HEK293 (cell line): ENCODE measurements around the gene PTPN6.
A peak's percentile ranks its signal among the peaks of the same experiment; 100 is the strongest.

Source experiments
- CTCF ChIA-PET: fragments of 350-600 bp; formaldehyde crosslinking; extraction: SDS; loops from one replicate; lab custom pipeline; 2021; ENCODE audit warnings: antibody characterized with exemption; lab: Yijun Ruan, JAX
- POLR2A ChIA-PET: fragments of 300-600 bp; formaldehyde crosslinking; extraction: SDS; loops from one replicate; lab custom pipeline; 2020; ENCODE audit warnings: antibody characterized with exemption, inconsistent platforms; lab: Yijun Ruan, JAX
- H3K27ac ChIP-seq: fragments of 200-500 bp; sonication (Bioruptor generic); 2 replicates; pipeline ENCODE4 v1.5.1; 2014; ENCODE audit warnings: low read depth, low read length, control low read depth, inconsistent platforms; ENCODE audit errors: extremely low read depth
- H3K36me3 ChIP-seq, 2 experiments: fragments of 200-500 bp in 1 of 2; sonication (Bioruptor generic) in 1 of 2; 1 replicate in 1 of 2; 2 replicates in 1 of 2; pipeline ENCODE4 v1.5.1; 2014 to 2017; ENCODE audit warnings: inconsistent platforms in 2 of 2, low read length in 2 of 2; ENCODE audit not compliant: control insufficient read depth in 2 of 2, insufficient read depth in 1 of 2
- H3K4me1 ChIP-seq: fragments of 200-500 bp; sonication (Bioruptor generic); 2 replicates; pipeline ENCODE4 v1.5.1; 2014; ENCODE audit warnings: mild to moderate bottlenecking, low read length, inconsistent platforms; ENCODE audit not compliant: control insufficient read depth, insufficient read depth
- H3K4me3 ChIP-seq: 2 replicates; pipeline ENCODE4 v1.5.1; 2011; ENCODE audit warnings: low read depth, mild to moderate bottlenecking, control low read depth, low read length, moderate library complexity
- H3K9me3 ChIP-seq: fragments of 200-500 bp; sonication (Bioruptor generic); 2 replicates; pipeline ENCODE4 v1.5.1; 2014; ENCODE audit warnings: low read depth, low read length, inconsistent platforms; ENCODE audit not compliant: control insufficient read depth, insufficient read depth
- AEBP2 ChIP-seq: fragments of 450-650 bp; formaldehyde crosslinking; IDR thresholded peaks from 2 replicates; pipeline ENCODE4 v1.5.1; 2016; ENCODE audit warnings: missing biosample characterization, missing genetic modification characterization, borderline replicate concordance
- BCL11A ChIP-seq: fragments of 450-650 bp; formaldehyde crosslinking; IDR thresholded peaks from 2 replicates; pipeline ENCODE4 v1.5.1; 2016; ENCODE audit warnings: low read depth, missing biosample characterization, missing genetic modification characterization
- BCL11B ChIP-seq: fragments of 450-650 bp; formaldehyde crosslinking; IDR thresholded peaks from 2 replicates; pipeline ENCODE4 v1.5.1; 2016; ENCODE audit warnings: low read depth, missing biosample characterization, missing genetic modification characterization
- GLI2 ChIP-seq: fragments of 450-650 bp; formaldehyde crosslinking; IDR thresholded peaks from 2 replicates; pipeline ENCODE4; 2017; ENCODE audit warnings: missing biosample characterization, missing genetic modification characterization, low read depth, borderline replicate concordance
- KLF16 ChIP-seq: fragments of 450-650 bp; formaldehyde crosslinking; IDR thresholded peaks from 2 replicates; pipeline ENCODE4 v1.5.1; 2017; ENCODE audit warnings: missing biosample characterization, missing genetic modification characterization
- REST ChIP-seq: fragments of 450-650 bp; formaldehyde crosslinking; IDR thresholded peaks from 2 replicates; pipeline ENCODE4 v1.5.1; 2016; ENCODE audit warnings: missing biosample characterization, missing genetic modification characterization
- ZBTB1 ChIP-seq: fragments of 450-650 bp; formaldehyde crosslinking; IDR thresholded peaks from 2 replicates; pipeline ENCODE4 v1.5.1; 2016; ENCODE audit warnings: missing biosample characterization, missing genetic modification characterization
- ZNF10 ChIP-seq: fragments of 450-650 bp; formaldehyde crosslinking; IDR thresholded peaks from 2 replicates; pipeline ENCODE4 v1.5.1; 2017; ENCODE audit warnings: missing biosample characterization, missing genetic modification characterization
- ZNF121 ChIP-seq: fragments of 450-650 bp; formaldehyde crosslinking; IDR thresholded peaks from 2 replicates; pipeline ENCODE4 v1.5.1; 2016; ENCODE audit warnings: missing biosample characterization, missing genetic modification characterization
- ZNF132 ChIP-seq: fragments of 450-650 bp; formaldehyde crosslinking; IDR thresholded peaks from 2 replicates; pipeline ENCODE4 v1.5.1; 2017; ENCODE audit warnings: missing biosample characterization, missing genetic modification characterization, borderline replicate concordance
- ZNF175 ChIP-seq: fragments of 450-650 bp; formaldehyde crosslinking; IDR thresholded peaks from 2 replicates; pipeline ENCODE4 v1.5.1; 2016; ENCODE audit warnings: missing biosample characterization, missing genetic modification characterization
- ZNF23 ChIP-seq: fragments of 450-650 bp; formaldehyde crosslinking; IDR thresholded peaks from 2 replicates; pipeline ENCODE4 v1.5.1; 2016; ENCODE audit warnings: missing biosample characterization, missing genetic modification characterization, borderline replicate concordance
- ZNF350 ChIP-seq: fragments of 450-650 bp; formaldehyde crosslinking; IDR thresholded peaks from 2 replicates; pipeline ENCODE4 v1.5.0; 2017; ENCODE audit warnings: missing biosample characterization, mild to moderate bottlenecking, missing genetic modification characterization
- ZNF404 ChIP-seq: fragments of 450-650 bp; formaldehyde crosslinking; IDR thresholded peaks from 2 replicates; pipeline ENCODE4 v1.5.1; 2017; ENCODE audit warnings: missing biosample characterization, missing genetic modification characterization
- ZNF521 ChIP-seq: fragments of 450-650 bp; formaldehyde crosslinking; IDR thresholded peaks from 2 replicates; pipeline ENCODE4 v1.5.1; 2017; ENCODE audit warnings: missing biosample characterization, mild to moderate bottlenecking, missing genetic modification characterization
- ZNF549 ChIP-seq: fragments of 450-650 bp; IDR thresholded peaks from 2 replicates; pipeline ENCODE4 v1.5.1; 2018; ENCODE audit warnings: missing biosample characterization, missing genetic modification characterization, mild to moderate bottlenecking, inconsistent platforms, moderate library complexity
- ZNF629 ChIP-seq: fragments of 450-650 bp; formaldehyde crosslinking; IDR thresholded peaks from 2 replicates; pipeline ENCODE4 v1.5.1; 2017; ENCODE audit warnings: missing biosample characterization, missing genetic modification characterization
- ZNF843 ChIP-seq: fragments of 450-650 bp; formaldehyde crosslinking; IDR thresholded peaks from 2 replicates; pipeline ENCODE4 v1.5.1; 2016; ENCODE audit warnings: missing biosample characterization, missing genetic modification characterization
- ZSCAN23 ChIP-seq: fragments of 450-650 bp; formaldehyde crosslinking; IDR thresholded peaks from 2 replicates; pipeline ENCODE4 v1.5.1; 2016; ENCODE audit warnings: missing biosample characterization, missing genetic modification characterization
- TF ChIP-seq, protein P1 (sequence below): fragments of 450-650 bp; formaldehyde crosslinking; IDR thresholded peaks from 2 replicates; pipeline ENCODE4 v1.5.1; 2017; ENCODE audit warnings: missing biosample characterization, missing genetic modification characterization

PTPN6 gene

GRCh38 chr12:6979453-6979852, 28.3 kb downstream of the PTPN6 start:
- Histone ChIP-seq H3K27ac (no peak overlapping the region), H3K9me3 (no peaks in the 10 kb centered on the region)
- TF ChIP-seq ZNF629 (no peak), ZNF404 (no peak), ZNF132 (tag by site-specific recombination) (no peak), ZNF549 (tag by site-specific recombination) (no peak), ZSCAN23 (tag by site-specific recombination) (no peak), ZNF10 (tag by site-specific recombination) (no peak), ZNF521 (tag by site-specific recombination) (no peak), KLF16 (tag by site-specific recombination) (no peak), ZNF843 (tag by site-specific recombination) (no peak), REST (no peak), ZNF23 (tag by site-specific recombination) (no peak), AEBP2 (no peak), ZNF350 (tag by site-specific recombination) (no peak)
- TF ChIP-seq, protein P1, sequence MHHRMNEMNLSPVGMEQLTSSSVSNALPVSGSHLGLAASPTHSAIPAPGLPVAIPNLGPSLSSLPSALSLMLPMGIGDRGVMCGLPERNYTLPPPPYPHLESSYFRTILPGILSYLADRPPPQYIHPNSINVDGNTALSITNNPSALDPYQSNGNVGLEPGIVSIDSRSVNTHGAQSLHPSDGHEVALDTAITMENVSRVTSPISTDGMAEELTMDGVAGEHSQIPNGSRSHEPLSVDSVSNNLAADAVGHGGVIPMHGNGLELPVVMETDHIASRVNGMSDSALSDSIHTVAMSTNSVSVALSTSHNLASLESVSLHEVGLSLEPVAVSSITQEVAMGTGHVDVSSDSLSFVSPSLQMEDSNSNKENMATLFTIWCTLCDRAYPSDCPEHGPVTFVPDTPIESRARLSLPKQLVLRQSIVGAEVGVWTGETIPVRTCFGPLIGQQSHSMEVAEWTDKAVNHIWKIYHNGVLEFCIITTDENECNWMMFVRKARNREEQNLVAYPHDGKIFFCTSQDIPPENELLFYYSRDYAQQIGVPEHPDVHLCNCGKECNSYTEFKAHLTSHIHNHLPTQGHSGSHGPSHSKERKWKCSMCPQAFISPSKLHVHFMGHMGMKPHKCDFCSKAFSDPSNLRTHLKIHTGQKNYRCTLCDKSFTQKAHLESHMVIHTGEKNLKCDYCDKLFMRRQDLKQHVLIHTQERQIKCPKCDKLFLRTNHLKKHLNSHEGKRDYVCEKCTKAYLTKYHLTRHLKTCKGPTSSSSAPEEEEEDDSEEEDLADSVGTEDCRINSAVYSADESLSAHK (tag by site-specific recombination): no peak
- TF ChIP-seq, all 188 proteins: peak for 0
- H3K4me3 ChIP-seq: no peak overlapping the region
- POLR2A ChIA-PET: interaction anchor here (1.1 kb wide), 1 partner anchor 39 kb away, joined by 3 read pairs; the partner anchor contains the start of gene LPCAT3
- no peaks in the 10 kb centered on the region for H3K4me1 ChIP-seq
- CTCF ChIA-PET: no interaction called here
- H3K36me3 ChIP-seq: peaks cover 27 to 97% of the 10 kb centered on the region in 2 experiments

DNA sequence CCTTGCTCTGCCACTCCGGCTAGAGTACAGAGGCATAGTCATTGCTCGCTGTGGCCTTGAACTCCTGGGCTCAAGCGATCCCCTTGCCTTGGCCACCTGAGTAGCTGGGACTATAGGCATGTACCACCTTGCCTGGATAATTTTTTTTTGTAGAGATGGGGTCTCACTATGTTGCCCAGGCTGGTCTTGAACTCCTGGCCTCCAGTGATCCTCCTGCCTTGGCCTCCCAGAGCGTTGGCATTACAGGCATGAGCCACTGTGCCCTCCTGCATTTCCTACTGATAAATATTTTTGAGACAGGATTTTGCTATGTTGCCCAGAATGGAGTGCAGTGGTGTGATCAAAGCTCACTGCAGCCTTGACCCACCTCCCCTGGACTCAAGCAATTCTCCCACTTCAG, 28.9 kb downstream of the PTPN6 start:
- peaks cover 27 to 94% of the 10 kb centered on the region in 2 experiments for H3K36me3 ChIP-seq
- POLR2A ChIA-PET: no interaction called here
- H3K27ac ChIP-seq: no peak overlapping the region
- H3K4me3 ChIP-seq: no peak overlapping the region
- CTCF ChIA-PET: interaction anchor here (0.7 to 1.5 kb wide), 3 partner anchors 16 to 38 kb away, joined by 3 to 5 read pairs (median 4); partner anchors contain the start of gene LPCAT3
- H3K9me3 ChIP-seq: no peaks in the 10 kb centered on the region
- no peaks in the 10 kb centered on the region for H3K4me1 ChIP-seq
- no peak for TF ChIP-seq ZNF175 (tag by site-specific recombination)
- no peak for TF ChIP-seq BCL11B (tag by site-specific recombination)
- peak; percentile 89 for TF ChIP-seq ZNF121 (tag by site-specific recombination)
- no peak for TF ChIP-seq BCL11A
- TF ChIP-seq ZBTB1 (tag by site-specific recombination): no peak
- TF ChIP-seq GLI2: no peak
